IgD-negative memory B cell (primary cell): ENCODE results near the gene TBX10. TPM values are rescaled to one million over a fixed set of nuclear protein-coding genes. Genes with fewer than 3 reads are reported as not detected.
"Not testable (repeated sequence)": the region's sequence is repeated elsewhere in the genome, so short reads cannot be mapped to it uniquely, and the experiment has no call there.

Experiments used
- H3K27ac Mint-ChIP-seq, 3 donors: one replicate each; pipeline ENCODE4 v1.8.0; 2020 to 2022; ENCODE audit warnings: mild to moderate bottlenecking in 3 of 3, mixed read lengths in 3 of 3, moderate library complexity in 1 of 3
- H3K27me3 Mint-ChIP-seq: one replicate; pipeline ENCODE4 v1.8.0; 2021; ENCODE audit warnings: mixed read lengths
- H3K36me3 Mint-ChIP-seq: one replicate; pipeline ENCODE4 v1.8.0; 2020; ENCODE audit warnings: mild to moderate bottlenecking, mixed read lengths
- H3K4me1 Mint-ChIP-seq, 3 donors: one replicate each; pipeline ENCODE4 v1.8.0; 2020 to 2022; ENCODE audit warnings: mixed read lengths in 3 of 3, mild to moderate bottlenecking in 1 of 3
- H3K4me3 Mint-ChIP-seq, 4 donors: one replicate each; pipeline ENCODE4 v1.8.0; 2020 to 2022; ENCODE audit warnings: mild to moderate bottlenecking in 4 of 4, mixed read lengths in 4 of 4, moderate library complexity in 3 of 4
- H3K9me3 Mint-ChIP-seq, 3 donors: one replicate each; pipeline ENCODE4 v1.8.0; 2020 to 2021; ENCODE audit warnings: mixed read lengths in 3 of 3, mild to moderate bottlenecking in 1 of 3
- polyA plus RNA-seq: library from polyadenylated mRNA; unstranded; fragments of 300-500 nt; fragmentation: Illumina TruSeq; gene quantifications from one replicate; pipeline ENCODE4 v1.2.3, GENCODE V29; 2021

TBX10 gene
- polyA plus RNA-seq, 1 donor from 2014 or later: not detected

GRCh38 chr11:67632982-67633755 lies 6.4 kb downstream of the TBX10 start:
- peak overlapping the region in 1 of 4 donors; percentile 63 for H3K4me3 Mint-ChIP-seq

GRCh38 chr11:67632175-67632981 lies 7.2 kb downstream of the TBX10 start:
- H3K27ac Mint-ChIP-seq: peak overlapping the region in 2 of 3 donors; percentile 8 to 23
- no peaks in the 10 kb centered on the region for H3K27me3 Mint-ChIP-seq
- peaks cover 0 to 9% (median 6%) of the 10 kb centered on the region in 3 donors for H3K4me1 Mint-ChIP-seq
- H3K4me3 Mint-ChIP-seq: peak overlapping the region in 3 of 4 donors; percentile 17 to 83 (median 63)
- H3K9me3 Mint-ChIP-seq: no peaks in the 10 kb centered on the region
- H3K36me3 Mint-ChIP-seq: peaks cover 1% of the 10 kb centered on the region

More at GRCh38 chr11:67632982-67633755, 6.4 kb downstream of the TBX10 start:
- no peaks in the 10 kb centered on the region for H3K9me3 Mint-ChIP-seq
- H3K27me3 Mint-ChIP-seq: no peaks in the 10 kb centered on the region
- peaks cover 1% of the 10 kb centered on the region for H3K36me3 Mint-ChIP-seq
- peaks cover 0 to 9% (median 7%) of the 10 kb centered on the region in 3 donors for H3K4me1 Mint-ChIP-seq
- H3K27ac Mint-ChIP-seq: peak overlapping the region in 1 of 3 donors; percentile 39

- Mint-ChIP-seq H3K36me3 (peaks cover 1% of the 10 kb centered on the region), H3K27ac (peak overlapping the region in 2 of 3 donors; percentile 8 to 23), H3K9me3 (no peaks in the 10 kb centered on the region)
These were observed 7.7 kb downstream of the TBX10 start for GRCh38 chr11:67631853-67632174.

GRCh38 chr11:67631411-67631810 lies 8.2 kb downstream of the TBX10 start:
- Mint-ChIP-seq H3K9me3 (no peaks in the 10 kb centered on the region), H3K4me1 (peaks cover 0 to 6% (median 3%) of the 10 kb centered on the region in 3 donors), H3K4me3 (peak overlapping the region in 1 of 4 donors; percentile 86), H3K27me3 (no peaks in the 10 kb centered on the region), H3K27ac (peak overlapping the region in 1 of 3 donors; percentile 96), H3K36me3 (peaks cover 1% of the 10 kb centered on the region)

More at GRCh38 chr11:67631853-67632174, 7.7 kb downstream of the TBX10 start:
- Mint-ChIP-seq H3K4me1 (peaks cover 0 to 7% (median 3%) of the 10 kb centered on the region in 3 donors), H3K4me3 (peak overlapping the region in 1 of 4 donors; percentile 83), H3K27me3 (no peaks in the 10 kb centered on the region)

- Mint-ChIP-seq H3K27ac (peak overlapping the region in 2 of 3 donors; percentile 87 to 96), H3K4me1 (peaks cover 0 to 6% (median 3%) of the 10 kb centered on the region in 3 donors), H3K36me3 (peaks cover 1% of the 10 kb centered on the region), H3K27me3 (no peaks in the 10 kb centered on the region), H3K4me3 (peak overlapping the region; percentile 81 to 94 (median 90)), H3K9me3 (no peaks in the 10 kb centered on the region)
These were observed 8.6 kb downstream of the TBX10 start for GRCh38 chr11:67630943-67631331.

GRCh38 chr11:67630228-67630942 lies 9.2 kb downstream of the TBX10 start:
- no peaks in the 10 kb centered on the region for H3K27me3 Mint-ChIP-seq
- H3K27ac Mint-ChIP-seq: peak overlapping the region in 2 of 3 donors; percentile 87 to 96
- H3K36me3 Mint-ChIP-seq: no peaks in the 10 kb centered on the region
- H3K9me3 Mint-ChIP-seq: no peaks in the 10 kb centered on the region
- peak overlapping the region; percentile 81 to 96 (median 90) for H3K4me3 Mint-ChIP-seq
- peaks cover 0 to 6% (median 3%) of the 10 kb centered on the region in 3 donors for H3K4me1 Mint-ChIP-seq

GRCh38 chr11:67629386-67630227 lies 10.0 kb downstream of the TBX10 start, which contains the start of gene NUDT8:
Gene NUDT8, minus strand, starts transcription at chr11:67629937. Its CDS starts 26 bp downstream, at chr11:67629911.
- Mint-ChIP-seq H3K4me3 (peak within 1 kb of the TSS; percentile 81 to 96 (median 90)), H3K36me3 (no peaks in the 10 kb centered on the region), H3K27me3 (no peaks in the 10 kb centered on the region)

GRCh38 chr11:67628710-67629385 lies 10.7 kb downstream of the TBX10 start:
- peaks cover 0 to 6% (median 3%) of the 10 kb centered on the region in 3 donors for H3K4me1 Mint-ChIP-seq
- H3K4me3 Mint-ChIP-seq: peak overlapping the region; percentile 59 to 83 (median 74)
- peak overlapping the region in 2 of 3 donors; percentile 69 to 92 for H3K27ac Mint-ChIP-seq
- H3K36me3 Mint-ChIP-seq: no peaks in the 10 kb centered on the region
- no peaks in the 10 kb centered on the region for H3K9me3 Mint-ChIP-seq
- H3K27me3 Mint-ChIP-seq: no peaks in the 10 kb centered on the region

More at GRCh38 chr11:67629386-67630227, 10.0 kb downstream of the TBX10 start, which contains the start of gene NUDT8:
- no peaks in the 10 kb centered on the region for H3K9me3 Mint-ChIP-seq
- H3K27ac Mint-ChIP-seq: peak within 1 kb of the TSS in 2 of 3 donors; percentile 92 to 96
- peaks cover 0 to 6% (median 3%) of the 10 kb centered on the region in 3 donors for H3K4me1 Mint-ChIP-seq

GRCh38 chr11:67627812-67628624 lies 11.5 kb downstream of the TBX10 start:
- Mint-ChIP-seq H3K36me3 (no peaks in the 10 kb centered on the region), H3K27me3 (no peaks in the 10 kb centered on the region), H3K9me3 (no peaks in the 10 kb centered on the region), H3K4me1 (peaks cover 0 to 6% (median 3%) of the 10 kb centered on the region in 3 donors), H3K27ac (peak overlapping the region in 1 of 3 donors; percentile 63), H3K4me3 (peak overlapping the region in 3 of 4 donors; percentile 25 to 74 (median 58))

- Mint-ChIP-seq H3K36me3 (no peaks in the 10 kb centered on the region), H3K4me1 (peaks cover 0 to 6% (median 3%) of the 10 kb centered on the region in 3 donors), H3K4me3 (peak overlapping the region in 2 of 4 donors; percentile 18 to 58), H3K27me3 (no peaks in the 10 kb centered on the region), H3K9me3 (no peaks in the 10 kb centered on the region), H3K27ac (peak overlapping the region in 1 of 3 donors; percentile 40)
These were observed 12.1 kb downstream of the TBX10 start for GRCh38 chr11:67627441-67627811.

GRCh38 chr11:67626970-67627369 lies 12.6 kb downstream of the TBX10 start:
- H3K27ac Mint-ChIP-seq: peak overlapping the region in 2 of 3 donors; percentile 11 to 40
- no peaks in the 10 kb centered on the region for H3K9me3 Mint-ChIP-seq
- H3K4me1 Mint-ChIP-seq: peaks cover 0 to 6% (median 1%) of the 10 kb centered on the region in 3 donors
- no peaks in the 10 kb centered on the region for H3K27me3 Mint-ChIP-seq
- no peaks in the 10 kb centered on the region for H3K36me3 Mint-ChIP-seq
- peak overlapping the region in 1 of 4 donors; percentile 58 for H3K4me3 Mint-ChIP-seq

GRCh38 chr11:67626131-67626833 lies 13.3 kb downstream of the TBX10 start:
- peak overlapping the region in 2 of 3 donors; percentile 13 to 24 for H3K27ac Mint-ChIP-seq
- H3K4me3 Mint-ChIP-seq, H3K4me1 Mint-ChIP-seq, H3K27me3 Mint-ChIP-seq, H3K36me3 Mint-ChIP-seq, H3K9me3 Mint-ChIP-seq: not testable (repeated sequence)
